MM.1S (cell line): ENCODE data around the gene SPRED2.

ENCODE experiments used
- DNase-seq: peaks from one replicate; pipeline ENCODE4 v3.0.0-alpha.2; 2015
- H2AFZ ChIP-seq: fragments of 300-600 bp; sonication (generic); 2 replicates; pipeline ENCODE4 v1.6.0; 2016; ENCODE audit warnings: antibody characterized with exemption, low read length
- H3F3A ChIP-seq: fragments of 300-600 bp; sonication (generic); 2 replicates; pipeline ENCODE4 v1.6.1; 2016; ENCODE audit warnings: mild to moderate bottlenecking, antibody characterized with exemption, low read length, moderate library complexity, mixed read lengths; ENCODE audit not compliant: insufficient read depth
- H3K27ac ChIP-seq: fragments of 300-600 bp; sonication (generic); 2 replicates; pipeline ENCODE4 v1.5.1; 2016; ENCODE audit warnings: mild to moderate bottlenecking, low read length
- H3K27me3 ChIP-seq: fragments of 300-600 bp; sonication (generic); replicated peaks from 2 replicates; pipeline ENCODE4 v1.6.0; 2016; ENCODE audit warnings: low read length; ENCODE audit not compliant: insufficient read depth
- H3K36me3 ChIP-seq: fragments of 300-600 bp; sonication (generic); replicated peaks from 2 replicates; pipeline ENCODE4 v1.6.1; 2016; ENCODE audit warnings: mild to moderate bottlenecking, low read length, mixed read lengths; ENCODE audit not compliant: insufficient read depth
- H3K4me1 ChIP-seq: fragments of 300-600 bp; sonication (generic); 2 replicates; pipeline ENCODE4 v1.6.1; 2016; ENCODE audit warnings: low read length, mixed read lengths
- H3K4me2 ChIP-seq: fragments of 300-600 bp; sonication (generic); 2 replicates; pipeline ENCODE4 v1.6.0; 2016; ENCODE audit warnings: low read depth, low read length
- H3K4me3 ChIP-seq: fragments of 300-600 bp; sonication (generic); 2 replicates; pipeline ENCODE4 v1.5.1; 2016; ENCODE audit warnings: low read length, mixed read lengths
- H3K79me2 ChIP-seq: fragments of 300-600 bp; sonication (generic); 2 replicates; pipeline ENCODE4 v1.6.1; 2016; ENCODE audit warnings: mixed run types, low read length, mixed read lengths
- H3K9ac ChIP-seq: fragments of 300-600 bp; sonication (generic); 2 replicates; pipeline ENCODE4 v1.6.1; 2016; ENCODE audit warnings: low read length, mixed read lengths
- H3K9me2 ChIP-seq: fragments of 300-600 bp; sonication (generic); replicated peaks from 2 replicates; pipeline ENCODE4 v1.6.1; 2016; ENCODE audit warnings: mild to moderate bottlenecking, low read length, mixed read lengths; ENCODE audit not compliant: insufficient read depth
- H3K9me3 ChIP-seq: fragments of 300-600 bp; sonication (generic); replicated peaks from 2 replicates; pipeline ENCODE4 v1.6.1; 2016; ENCODE audit warnings: mild to moderate bottlenecking, low read length, mixed read lengths; ENCODE audit not compliant: insufficient read depth
- H4K20me1 ChIP-seq: fragments of 300-600 bp; sonication (generic); 2 replicates; pipeline ENCODE4 v1.6.1; 2016; ENCODE audit warnings: mild to moderate bottlenecking, low read length, moderate library complexity, mixed read lengths; ENCODE audit not compliant: insufficient read depth
- CTCF ChIP-seq: fragments of 300-600 bp; sonication (generic); IDR thresholded peaks from 2 replicates; pipeline ENCODE4 v1.5.1; 2016; ENCODE audit warnings: antibody characterized with exemption, low read length, mixed read lengths
- EZH2 ChIP-seq: fragments of 300-600 bp; sonication (generic); optimal IDR thresholded peaks from 2 replicates; pipeline ENCODE3; 2017; ENCODE audit warnings: low read depth, mild to moderate bottlenecking, antibody characterized with exemption, low read length, mixed read lengths
- EZH2phosphoT487 ChIP-seq: fragments of 300-600 bp; sonication (generic); IDR thresholded peaks from 2 replicates; pipeline ENCODE4 v1.6.1; 2018; ENCODE audit warnings: antibody characterized with exemption, low read length

Gene SPRED2

GRCh38 chr2:65294701-65295100 is 137.7 kb downstream of the SPRED2 start:
- Histone ChIP-seq H3K9ac (no peak overlapping the region), H3K4me3 (no peak overlapping the region)
- no peak for DNase-seq

DNA sequence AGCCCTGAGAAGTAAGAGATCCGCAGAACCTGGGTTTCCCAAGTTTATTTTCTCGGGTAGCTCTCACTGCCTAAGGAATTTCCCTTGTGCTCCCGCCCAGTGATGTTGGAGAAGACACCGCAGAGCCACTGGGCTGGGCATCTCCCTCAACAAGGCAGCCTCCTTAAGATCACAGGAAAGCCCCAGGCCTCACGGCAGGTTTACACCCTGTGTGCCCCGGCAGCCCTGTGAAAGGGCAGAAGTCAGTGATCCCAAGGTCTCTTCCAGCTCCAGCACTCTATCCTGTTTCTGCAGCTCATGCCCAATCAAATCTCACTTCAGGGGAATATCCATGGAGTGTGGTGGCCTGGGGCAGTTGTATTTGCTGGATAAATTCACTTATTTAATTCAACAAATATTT is 138.3 kb downstream of the SPRED2 start:
- TF ChIP-seq EZH2 (no peak), EZH2phosphoT487 (no peak), CTCF (no peak)
- H3K4me3 ChIP-seq, result no peak overlapping the region
- H4K20me1 ChIP-seq, result no peaks in the 10 kb centered on the region
- no peak overlapping the region for H2AFZ ChIP-seq
- DNase-seq, result no peak
- H3K36me3 ChIP-seq, result no peaks in the 10 kb centered on the region
- H3K27me3 ChIP-seq, result no peaks in the 10 kb centered on the region
- H3K9me2 ChIP-seq, result no peaks in the 10 kb centered on the region
- H3K4me1 ChIP-seq, result no peaks in the 10 kb centered on the region
- H3K4me2 ChIP-seq, result no peak overlapping the region
- no peak overlapping the region for H3K9ac ChIP-seq
- no peaks in the 10 kb centered on the region for H3F3A ChIP-seq
- H3K27ac ChIP-seq, result no peak overlapping the region
- no peaks in the 10 kb centered on the region for H3K79me2 ChIP-seq
- H3K9me3 ChIP-seq, result no peaks in the 10 kb centered on the region

More at GRCh38 chr2:65294701-65295100, 137.7 kb downstream of the SPRED2 start:
- no peaks in the 10 kb centered on the region for H4K20me1 ChIP-seq
- H3K4me2 ChIP-seq, result no peak overlapping the region
- H3K36me3 ChIP-seq, result no peaks in the 10 kb centered on the region
- peaks cover 3% of the 10 kb centered on the region; the same call in 1 of the 2 replicates for H3K4me1 ChIP-seq
- no peaks in the 10 kb centered on the region for H3K9me3 ChIP-seq
- H3K79me2 ChIP-seq, result no peaks in the 10 kb centered on the region
- no peak overlapping the region for H3K27ac ChIP-seq
- no peaks in the 10 kb centered on the region for H3K9me2 ChIP-seq
- no peaks in the 10 kb centered on the region for H3F3A ChIP-seq
- no peaks in the 10 kb centered on the region for H3K27me3 ChIP-seq
- H2AFZ ChIP-seq, result no peak overlapping the region
- TF ChIP-seq CTCF (no peak), EZH2phosphoT487 (no peak), EZH2 (no peak)

DNA sequence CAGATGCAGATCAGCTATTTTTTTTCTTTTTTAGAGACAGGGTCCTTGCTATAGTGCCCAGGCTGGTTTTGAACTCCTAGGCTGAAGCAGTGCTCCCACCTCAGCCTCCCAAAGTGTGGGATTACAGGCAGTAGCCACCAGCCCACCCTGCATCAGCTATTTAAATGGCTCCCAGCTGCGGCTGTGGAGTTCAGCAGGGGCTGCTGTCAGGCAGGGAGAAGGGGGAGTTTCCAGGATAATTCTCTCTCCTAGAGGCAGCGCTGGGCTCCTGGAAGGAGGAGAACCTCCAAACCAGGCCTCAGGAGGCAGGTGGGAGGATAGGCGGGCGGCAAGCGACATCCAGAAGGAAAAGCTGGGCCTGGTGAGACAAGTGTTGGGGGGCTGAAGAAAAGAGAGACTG is 139.0 kb downstream of the SPRED2 start:
- no peak for DNase-seq
- H2AFZ ChIP-seq, result no peak overlapping the region
- H3K36me3 ChIP-seq, result no peaks in the 10 kb centered on the region
- no peaks in the 10 kb centered on the region for H3K27me3 ChIP-seq
- H3F3A ChIP-seq, result no peaks in the 10 kb centered on the region
- no peak overlapping the region for H3K9ac ChIP-seq
- H3K27ac ChIP-seq, result no peak overlapping the region
- H3K4me3 ChIP-seq, result no peak overlapping the region
- no peaks in the 10 kb centered on the region for H3K9me2 ChIP-seq
- H3K4me2 ChIP-seq, result no peak overlapping the region
- no peaks in the 10 kb centered on the region for H3K9me3 ChIP-seq
- TF ChIP-seq EZH2phosphoT487, result no peak
- TF ChIP-seq CTCF, result no peak
- TF ChIP-seq EZH2, result no peak
- no peaks in the 10 kb centered on the region for H3K79me2 ChIP-seq
- no peaks in the 10 kb centered on the region for H3K4me1 ChIP-seq
- H4K20me1 ChIP-seq, result no peaks in the 10 kb centered on the region
